Stimulated activated CD8-positive, alpha-beta memory T cell treated with anti-CD3 and anti-CD28 coated beads, Interleukin-15, amount 100 ng/mL, for 48 hours (primary cell): ENCODE results near the gene ENDOU.

Experiments used
- DNase-seq, 2 donors: peaks; one replicate each; pipeline ENCODE4 v3.0.0-alpha.2; 2020; ENCODE audit warnings: low read depth in 2 of 2

ENDOU gene

GRCh38 chr12:47725091-47725772, at the start of gene ENDOU:
ENDOU (minus strand) TSS chr12:47725490; CDS start chr12:47725413, 77 bp downstream.
- no peak for DNase-seq

GRCh38 chr12:47774663-47775062, 49.4 kb upstream of the ENDOU start:
- no peak for DNase-seq

- no peak for DNase-seq
Measured at GRCh38 chr12:47773858-47774580, 48.7 kb upstream of the ENDOU start.

- DNase-seq, result peak; percentile 55
Measured at GRCh38 chr12:47773062-47773857, 48.0 kb upstream of the ENDOU start, which contains the start of gene SLC48A1. SLC48A1 (plus strand) TSS chr12:47773238; CDS start chr12:47773305, 67 bp downstream.

- no peak for DNase-seq
Measured at GRCh38 chr12:47772738-47773061, 47.4 kb upstream of the ENDOU start.

- DNase-seq, result no peak
Measured at GRCh38 chr12:47772094-47772660, 46.9 kb upstream of the ENDOU start.

GRCh38 chr12:47771304-47771703, 46.0 kb upstream of the ENDOU start:
- no peak for DNase-seq

GRCh38 chr12:47770086-47770726, 44.9 kb upstream of the ENDOU start:
- no peak for DNase-seq

GRCh38 chr12:47769234-47770085, 44.2 kb upstream of the ENDOU start:
- no peak for DNase-seq

GRCh38 chr12:47768323-47768811, 43.1 kb upstream of the ENDOU start:
- DNase-seq, result no peak

GRCh38 chr12:47767216-47767724, 42.0 kb upstream of the ENDOU start:
- peak; percentile 49 to 54 for DNase-seq

- no peak for DNase-seq
Measured at GRCh38 chr12:47766502-47767215, 41.4 kb upstream of the ENDOU start.

- DNase-seq, result no peak
Measured at GRCh38 chr12:47763481-47764346, 38.4 kb upstream of the ENDOU start.

- no peak for DNase-seq
Measured at GRCh38 chr12:47762850-47763465, 37.7 kb upstream of the ENDOU start.

- peak; percentile 57 to 63 for DNase-seq
Measured at GRCh38 chr12:47758834-47759690, 33.8 kb upstream of the ENDOU start, which contains the start of gene RAPGEF3. RAPGEF3 (minus strand) TSS chr12:47758880; CDS start chr12:47758556, 324 bp downstream.

GRCh38 chr12:47758584-47758833, 33.2 kb upstream of the ENDOU start:
- no peak for DNase-seq

- DNase-seq, result no peak
Measured at GRCh38 chr12:47757840-47758583, 32.7 kb upstream of the ENDOU start.
